B cell (primary cell): ENCODE data around the gene CLASP1. TPM values are rescaled to one million over a fixed set of nuclear protein-coding genes. Genes with fewer than 3 reads are reported as not detected.

Source experiments
- ATAC-seq: fragments of 200-7000 bp; cut with Tn5 transposase; one replicate; pipeline ENCODE4 v1.10.0; 2021; ENCODE audit warnings: low read depth, mild to moderate bottlenecking, moderate number of reproducible peaks, moderate library complexity
- CTCF ChIA-PET: fragments of 350-600 bp; sonication (Branson Sonifier 250); formaldehyde crosslinking; loops from one replicate; lab custom pipeline; 2021; ENCODE audit warnings: antibody characterized with exemption, inconsistent platforms; lab: Charles Lee
- POLR2A ChIA-PET: fragments of 350-600 bp; sonication (Branson Sonifier 250); formaldehyde crosslinking; loops from one replicate; lab custom pipeline; 2021; ENCODE audit warnings: antibody characterized with exemption; lab: Charles Lee
- DNase-seq: peaks from one replicate; pipeline ENCODE4 v3.0.0; 2013
- H2AFZ ChIP-seq: 2 replicates; pipeline ENCODE4 v1.6.1; 2012; ENCODE audit warnings: mild to moderate bottlenecking, low read depth, low read length; ENCODE audit not compliant: insufficient read depth, poor library complexity, severe bottlenecking
- H3K27ac ChIP-seq, 2 donors: 1 replicate in 1 of 2; 2 replicates in 1 of 2; pipeline ENCODE4 v1.5.1; 2012 to 2013; ENCODE audit warnings: low read length in 2 of 2, mild to moderate bottlenecking in 2 of 2, moderate library complexity in 1 of 2
- H3K27me3 ChIP-seq, 4 experiments: fragments of 200-600 bp in 1 of 4; sonication (generic) in 1 of 4; replicated peaks in 1 of 4; 1 replicate in 2 of 4; 2 replicates in 2 of 4; pipeline versions ENCODE4 v1.6.1 to v1.7.0; 2013 to 2016; ENCODE audit warnings: low read length in 3 of 4, mild to moderate bottlenecking in 2 of 4, mixed read lengths in 1 of 4, moderate library complexity in 1 of 4; ENCODE audit not compliant: insufficient read depth in 4 of 4, control insufficient read depth in 3 of 4; ENCODE audit errors: control extremely low read depth in 1 of 4
- H3K36me3 ChIP-seq, 2 experiments: replicated peaks in 1 of 2; 1 replicate in 1 of 2; 2 replicates in 1 of 2; pipeline versions ENCODE4 v1.6.1 to v1.7.1; 2013; ENCODE audit warnings: low read length in 1 of 2; ENCODE audit not compliant: insufficient read depth in 2 of 2, control insufficient read depth in 1 of 2; ENCODE audit errors: control extremely low read depth in 1 of 2, extremely low read depth in 1 of 2
- H3K4me1 ChIP-seq, 2 donors: fragments of 200-600 bp in 1 of 2; sonication (generic) in 1 of 2; 1 replicate in 1 of 2; 2 replicates in 1 of 2; pipeline versions ENCODE4 v1.5.1 to v1.6.1; 2013 to 2017; ENCODE audit warnings: low read length in 2 of 2; ENCODE audit not compliant: control insufficient read depth in 2 of 2, insufficient read depth in 2 of 2
- H3K4me2 ChIP-seq: replicated peaks from 2 replicates; pipeline ENCODE3; 2012; ENCODE audit warnings: mild to moderate bottlenecking, low read depth, low read length; ENCODE audit not compliant: poor library complexity, severe bottlenecking
- H3K4me3 ChIP-seq, 5 experiments: fragments of 200-600 bp in 1 of 5; sonication (generic) in 1 of 5; 1 replicate in 3 of 5; 2 replicates in 2 of 5; pipeline versions ENCODE4 v1.5.1 to v1.7.0; 2011 to 2016; ENCODE audit warnings: low read length in 4 of 5, mild to moderate bottlenecking in 4 of 5, low read depth in 2 of 5, control low read depth in 1 of 5, moderate library complexity in 1 of 5; ENCODE audit not compliant: insufficient read depth in 1 of 5; ENCODE audit errors: control extremely low read depth in 1 of 5, extremely low read depth in 1 of 5
- H3K79me2 ChIP-seq: fragments of 200-600 bp; sonication (generic); one replicate; pipeline ENCODE4 v1.6.0; 2016; ENCODE audit warnings: low read length; ENCODE audit not compliant: control insufficient read depth, insufficient read depth
- H3K9ac ChIP-seq: fragments of 200-600 bp; sonication (generic); 2 replicates; pipeline ENCODE4 v1.6.1; 2017; ENCODE audit warnings: mild to moderate bottlenecking, low read length, moderate library complexity
- H3K9me3 ChIP-seq, 3 donors: one replicate each; pipeline versions ENCODE4 v1.6.1 to v1.7.1; 2013; ENCODE audit warnings: low read length in 2 of 3; ENCODE audit not compliant: control insufficient read depth in 2 of 3, insufficient read depth in 1 of 3; ENCODE audit errors: control extremely low read depth in 1 of 3
- H4K20me1 ChIP-seq: 2 replicates; pipeline ENCODE4 v1.6.0; 2012; ENCODE audit warnings: mild to moderate bottlenecking, low read length; ENCODE audit not compliant: insufficient read depth, control insufficient read depth, poor library complexity, severe bottlenecking
- H3K27ac Mint-ChIP-seq: one replicate; pipeline ENCODE4 v1.8.0; 2021; ENCODE audit warnings: mixed read lengths
- H3K27me3 Mint-ChIP-seq: one replicate; pipeline ENCODE4 v1.8.0; 2021; ENCODE audit warnings: mixed read lengths
- H3K4me1 Mint-ChIP-seq: one replicate; pipeline ENCODE4 v1.8.0; 2021; ENCODE audit warnings: mixed read lengths
- H3K4me3 Mint-ChIP-seq: one replicate; pipeline ENCODE4 v1.8.0; 2021; ENCODE audit warnings: mixed read lengths
- H3K9me3 Mint-ChIP-seq: one replicate; pipeline ENCODE4 v1.8.0; 2022; ENCODE audit warnings: mixed read lengths; ENCODE audit not compliant: insufficient read depth
- EZH2 ChIP-seq: IDR thresholded peaks from 2 replicates; pipeline ENCODE4 v1.6.1; 2012; ENCODE audit warnings: borderline replicate concordance, low read depth, mild to moderate bottlenecking, moderate library complexity, low read length; ENCODE audit not compliant: insufficient read depth, poor library complexity, severe bottlenecking
- WGBS: methylation state at CpG from one replicate; pipeline ENCODE4 v1.1.5; 2013; ENCODE audit warnings: missing lambda C conversion rate; ENCODE audit not compliant: insufficient coverage; 5-methylcytosine and 5-hydroxymethylcytosine counted together
- intact Hi-C: fragments of 100-400 bp; cut with micrococcal nuclease; formaldehyde crosslinking; loops from one replicate; pipeline ENCODE4 v1.10.0; 2022
- polyA plus RNA-seq: library from polyadenylated mRNA; depleted of rRNA; stranded (reverse); fragments of >200 nt; gene quantifications from 2 replicates; pipeline ENCODE4 v1.2.3, GENCODE V29; 2012
- total RNA-seq, 2 donors: library from RNA; stranded (reverse); fragments of 120-200 nt in 1 of 2; gene quantifications; 1 replicate in 1 of 2; 2 replicates in 1 of 2; pipeline versions ENCODE4 v1.2.3 to v1.2.4, GENCODE V29; 2013 to 2022
- TF ChIP-seq, protein P1 (sequence below): fragments of 200-600 bp; IDR thresholded peaks from one replicate; pipeline ENCODE4 v1.8.0; 2022; ENCODE audit warnings: antibody characterized with exemption, mild to moderate bottlenecking

CLASP1 gene
- total and polyA plus RNA-seq, 2 donors (not counting 1 experiment from before 2014, with no cell fraction given): 8.7 to 88.0 TPM

GRCh38 chr2:121469356-121469755 lies 179.9 kb downstream of the CLASP1 start:
- no peak for DNase-seq
- H3K9me3 Mint-ChIP-seq: no peaks in the 10 kb centered on the region
- H3K4me2 ChIP-seq: no peak overlapping the region
- H2AFZ ChIP-seq: no peak overlapping the region
- TF ChIP-seq, protein P1, sequence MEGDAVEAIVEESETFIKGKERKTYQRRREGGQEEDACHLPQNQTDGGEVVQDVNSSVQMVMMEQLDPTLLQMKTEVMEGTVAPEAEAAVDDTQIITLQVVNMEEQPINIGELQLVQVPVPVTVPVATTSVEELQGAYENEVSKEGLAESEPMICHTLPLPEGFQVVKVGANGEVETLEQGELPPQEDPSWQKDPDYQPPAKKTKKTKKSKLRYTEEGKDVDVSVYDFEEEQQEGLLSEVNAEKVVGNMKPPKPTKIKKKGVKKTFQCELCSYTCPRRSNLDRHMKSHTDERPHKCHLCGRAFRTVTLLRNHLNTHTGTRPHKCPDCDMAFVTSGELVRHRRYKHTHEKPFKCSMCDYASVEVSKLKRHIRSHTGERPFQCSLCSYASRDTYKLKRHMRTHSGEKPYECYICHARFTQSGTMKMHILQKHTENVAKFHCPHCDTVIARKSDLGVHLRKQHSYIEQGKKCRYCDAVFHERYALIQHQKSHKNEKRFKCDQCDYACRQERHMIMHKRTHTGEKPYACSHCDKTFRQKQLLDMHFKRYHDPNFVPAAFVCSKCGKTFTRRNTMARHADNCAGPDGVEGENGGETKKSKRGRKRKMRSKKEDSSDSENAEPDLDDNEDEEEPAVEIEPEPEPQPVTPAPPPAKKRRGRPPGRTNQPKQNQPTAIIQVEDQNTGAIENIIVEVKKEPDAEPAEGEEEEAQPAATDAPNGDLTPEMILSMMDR: no peak
- TF ChIP-seq EZH2: no peak
- intact Hi-C loops: no loop called here
- no peaks in the 10 kb centered on the region for H3K4me1 ChIP-seq
- POLR2A ChIA-PET: no interaction called here
- H3K4me3 ChIP-seq: no peak overlapping the region
- no peaks in the 10 kb centered on the region for H3K27me3 ChIP-seq
- no peak overlapping the region for H3K4me3 Mint-ChIP-seq
- H3K27me3 Mint-ChIP-seq: no peaks in the 10 kb centered on the region
- no peak for ATAC-seq
- no peaks in the 10 kb centered on the region for H3K4me1 Mint-ChIP-seq
- no peaks in the 10 kb centered on the region for H4K20me1 ChIP-seq
- no peak overlapping the region for H3K9ac ChIP-seq
- H3K36me3 ChIP-seq: peaks cover 11 to 41% of the 10 kb centered on the region in 2 experiments
- no peaks in the 10 kb centered on the region for H3K79me2 ChIP-seq
- H3K9me3 ChIP-seq: no peaks in the 10 kb centered on the region
- no peak overlapping the region for H3K27ac ChIP-seq
- WGBS: 100% methylated on average over 2 of the region's 3 CpGs
- CTCF ChIA-PET: no interaction called here
- no peak overlapping the region for H3K27ac Mint-ChIP-seq

DNA sequence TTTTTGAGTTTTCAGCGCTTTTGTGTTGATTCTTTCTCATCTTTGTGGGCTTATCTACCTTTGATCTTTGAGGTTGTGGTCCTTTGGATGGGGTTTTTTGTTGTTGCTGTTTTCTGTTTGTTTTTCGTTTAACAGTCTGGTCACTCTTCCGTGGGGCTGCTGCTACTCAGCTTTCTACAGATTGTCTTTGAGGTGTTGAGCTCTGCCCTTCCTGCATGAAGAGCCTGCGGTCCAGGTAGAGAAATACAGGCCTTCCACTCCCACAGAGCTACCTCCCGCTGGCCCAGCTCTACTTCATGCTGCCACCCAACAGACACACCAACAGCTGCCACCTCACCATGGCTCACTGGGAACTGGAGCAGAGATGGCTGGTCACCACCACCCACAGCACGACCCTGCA lies 180.3 kb downstream of the CLASP1 start:
- ATAC-seq (no peak), DNase-seq (no peak)
- H3K27ac ChIP-seq: no peak overlapping the region
- TF ChIP-seq EZH2: no peak
- TF ChIP-seq, protein P1: no peak
- Mint-ChIP-seq H3K4me1 (no peaks in the 10 kb centered on the region), H3K27me3 (no peaks in the 10 kb centered on the region), H3K27ac (no peak overlapping the region), H3K9me3 (no peaks in the 10 kb centered on the region), H3K4me3 (no peak overlapping the region)
- CTCF ChIA-PET: no interaction called here
- POLR2A ChIA-PET: no interaction called here
- no peaks in the 10 kb centered on the region for H3K27me3 ChIP-seq
- 97% methylated on average over 4 of the region's 6 CpGs for WGBS
- no peaks in the 10 kb centered on the region for H3K79me2 ChIP-seq
- H2AFZ ChIP-seq: no peak overlapping the region
- no peak overlapping the region for H3K4me2 ChIP-seq
- no peak overlapping the region for H3K9ac ChIP-seq
- H3K9me3 ChIP-seq: no peaks in the 10 kb centered on the region
- intact Hi-C loops: no loop called here
- H3K4me3 ChIP-seq: no peak overlapping the region
- no peaks in the 10 kb centered on the region for H4K20me1 ChIP-seq
- peaks cover 11 to 41% of the 10 kb centered on the region in 2 experiments for H3K36me3 ChIP-seq
- H3K4me1 ChIP-seq: no peaks in the 10 kb centered on the region
